ENCODE measurements around the gene LSAMP. TPM values are rescaled to one million over a fixed set of nuclear protein-coding genes. Genes with fewer than 3 reads are reported as not detected.
A peak's percentile ranks its signal among the peaks of the same experiment; 100 is the strongest.

The LSAMP gene
- total and polyA plus RNA-seq, 3 donors from 2014 or later, result 3.1 to 10.3 (median 9.1) TPM

GRCh38 chr3:116444819-116445310 lies 422 bp downstream of the LSAMP start:
- Histone ChIP-seq H3K27me3 (no peaks in the 10 kb centered on the region), H3K36me3 (ENCODE audit: low read depth, missing control alignments) (no peaks in the 10 kb centered on the region), H3K4me1 (peaks cover 2% of the 10 kb centered on the region), H3K27ac (no peak overlapping the region), H3K9me3 (no peaks in the 10 kb centered on the region), H3K4me3 (peak overlapping the region; percentile 29 to 52)
- peak; percentile 18 for DNase-seq
- no peak for TF ChIP-seq CTCF (IDR thresholded peaks at IDR 0.05)
- no peak for TF ChIP-seq POLR2A (IDR thresholded peaks at IDR 0.05)
- 0 to 2% methylated on average over 1 to 26 of the region's 26 CpGs for WGBS, 2 donors
- intact Hi-C loops (cut with DNase I; ENCODE audit: low total_unique reads), result no loop called here

- Histone ChIP-seq H3K9me3 (no peaks in the 10 kb centered on the region), H3K4me1 (peaks cover 2% of the 10 kb centered on the region), H3K27me3 (no peaks in the 10 kb centered on the region), H3K4me3 (peak overlapping the region in 1 of 2 donors; percentile 52), H3K27ac (no peak overlapping the region), H3K36me3 (ENCODE audit: low read depth, missing control alignments) (no peaks in the 10 kb centered on the region)
- 18 to 26% methylated on average over 2 of the region's 2 CpGs for WGBS, 2 donors
- TF ChIP-seq CTCF (IDR thresholded peaks at IDR 0.05) (no peak), POLR2A (IDR thresholded peaks at IDR 0.05) (no peak)
- intact Hi-C loops (cut with DNase I; ENCODE audit: low total_unique reads), result no loop called here
- no peak for DNase-seq
Measured at GRCh38 chr3:116444115-116444747, 1.1 kb downstream of the LSAMP start.

- H3K36me3 ChIP-seq (ENCODE audit: low read depth, missing control alignments), result no peaks in the 10 kb centered on the region
- H3K4me1 ChIP-seq, result peaks cover 2% of the 10 kb centered on the region
- H3K9me3 ChIP-seq, result no peaks in the 10 kb centered on the region
- intact Hi-C loops (cut with DNase I; ENCODE audit: low total_unique reads), result no loop called here
- H3K27ac ChIP-seq, result no peak overlapping the region
- no peaks in the 10 kb centered on the region for H3K27me3 ChIP-seq
- no peak for TF ChIP-seq CTCF (IDR thresholded peaks at IDR 0.05)
- TF ChIP-seq POLR2A (IDR thresholded peaks at IDR 0.05), result no peak
- no peak overlapping the region for H3K4me3 ChIP-seq
- DNase-seq, result no peak
- WGBS, 2 donors, result 50% methylated on average over 4 of the region's 4 CpGs
Measured at GRCh38 chr3:116443191-116443661, 2.1 kb downstream of the LSAMP start.

GRCh38 chr3:116442331-116443021 lies 2.8 kb downstream of the LSAMP start:
- intact Hi-C loops (cut with DNase I; ENCODE audit: low total_unique reads), result no loop called here
- 73 to 79% methylated on average over 5 of the region's 5 CpGs for WGBS, 2 donors
- DNase-seq, result no peak
- H3K4me1 ChIP-seq, result peaks cover 2% of the 10 kb centered on the region
- no peak overlapping the region for H3K4me3 ChIP-seq
- H3K9me3 ChIP-seq, result no peaks in the 10 kb centered on the region
- H3K27me3 ChIP-seq, result no peaks in the 10 kb centered on the region
- no peaks in the 10 kb centered on the region for H3K36me3 ChIP-seq (ENCODE audit: low read depth, missing control alignments)
- no peak overlapping the region for H3K27ac ChIP-seq
- TF ChIP-seq POLR2A (IDR thresholded peaks at IDR 0.05) (no peak), CTCF (IDR thresholded peaks at IDR 0.05) (no peak)
